ENCODE results near the gene SECISBP2L.
"Not testable (repeated sequence)": the region's sequence is repeated elsewhere in the genome, so short reads cannot be mapped to it uniquely, and the experiment has no call there.

Gene SECISBP2L

DNA sequence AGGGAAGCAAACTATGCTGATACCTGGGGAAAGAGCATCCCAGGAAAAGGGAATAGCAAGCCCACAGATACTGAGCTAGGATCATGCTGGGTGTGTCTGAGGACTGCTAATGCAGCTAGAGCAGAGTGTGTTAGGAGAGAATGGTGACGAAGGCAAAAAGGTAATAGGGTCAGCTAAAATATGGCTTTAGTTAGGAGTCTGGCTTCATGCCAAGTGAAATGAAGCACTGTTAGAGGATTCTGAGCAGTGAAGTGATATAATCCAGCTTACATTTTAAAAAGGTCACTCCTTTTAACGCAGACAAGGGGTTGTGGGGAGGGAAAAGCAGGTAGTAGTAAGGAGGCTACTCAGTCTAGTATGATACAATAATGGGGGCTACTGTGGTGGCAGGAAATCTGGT lies 30.4 kb downstream of the SECISBP2L start:
- H3K4me3 ChIP-seq (ENCODE audit: low read depth, low read length), result no peak overlapping the region

DNA sequence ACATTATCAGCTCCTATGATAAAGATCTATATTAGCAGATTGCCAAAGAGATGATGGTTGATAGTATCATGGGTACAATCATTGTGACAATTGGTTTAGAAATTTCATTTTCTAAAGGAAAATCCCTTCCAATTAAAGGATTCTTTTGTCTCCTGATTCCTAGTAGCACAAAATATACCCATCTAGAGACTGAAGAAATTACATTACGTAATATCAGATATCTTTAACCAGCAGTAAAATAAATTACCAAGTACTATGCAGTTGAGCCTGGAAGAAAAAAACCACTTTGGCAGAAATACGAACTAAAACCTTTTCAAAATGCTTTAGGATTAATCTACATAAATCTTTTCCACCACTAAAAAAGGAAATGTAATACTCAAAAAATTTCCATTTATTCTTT lies 46.9 kb downstream of the SECISBP2L start:
- no peak overlapping the region for H3K4me3 ChIP-seq (ENCODE audit: low read depth, low read length)

DNA sequence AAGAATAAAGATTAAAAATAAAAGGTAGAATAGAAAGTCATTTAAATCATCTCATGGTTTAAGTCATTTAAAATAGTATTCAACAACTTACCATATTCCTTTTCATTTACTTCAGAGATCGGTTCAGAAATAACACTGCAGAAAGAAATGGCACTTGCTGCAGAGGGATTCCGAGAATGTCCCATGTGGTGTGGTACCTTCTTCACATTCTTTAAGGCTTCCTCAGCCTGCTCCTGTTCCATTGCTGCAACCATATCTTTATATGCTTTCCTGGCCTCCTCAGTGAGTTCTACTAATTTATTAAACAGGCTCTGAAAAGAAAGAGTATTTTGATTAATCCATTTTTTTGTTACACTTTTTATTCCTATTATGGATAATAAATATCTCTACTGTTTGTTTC lies 50.0 kb downstream of the SECISBP2L start:
- no peak overlapping the region for H3K4me3 ChIP-seq (ENCODE audit: low read depth, low read length)

DNA sequence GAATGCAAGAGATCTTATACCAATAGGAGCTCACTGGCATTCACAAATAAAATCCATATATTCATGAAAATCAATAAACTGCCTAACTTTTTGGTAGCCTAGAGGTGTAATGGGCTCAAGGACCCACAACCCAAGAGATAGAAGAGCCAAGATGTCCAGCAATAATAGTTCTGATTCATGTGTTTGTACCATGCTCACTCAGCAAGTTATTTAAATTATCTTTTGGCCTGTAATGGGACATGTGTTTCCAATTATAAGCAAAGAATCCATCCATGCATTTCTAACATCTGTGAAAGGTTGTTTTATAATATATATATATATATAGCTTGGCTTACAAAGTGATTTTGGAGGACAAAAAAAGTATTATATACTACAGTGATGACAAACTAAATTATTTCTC lies 52.9 kb downstream of the SECISBP2L start:
- H3K4me3 ChIP-seq (ENCODE audit: low read depth, low read length), result no peak overlapping the region

DNA sequence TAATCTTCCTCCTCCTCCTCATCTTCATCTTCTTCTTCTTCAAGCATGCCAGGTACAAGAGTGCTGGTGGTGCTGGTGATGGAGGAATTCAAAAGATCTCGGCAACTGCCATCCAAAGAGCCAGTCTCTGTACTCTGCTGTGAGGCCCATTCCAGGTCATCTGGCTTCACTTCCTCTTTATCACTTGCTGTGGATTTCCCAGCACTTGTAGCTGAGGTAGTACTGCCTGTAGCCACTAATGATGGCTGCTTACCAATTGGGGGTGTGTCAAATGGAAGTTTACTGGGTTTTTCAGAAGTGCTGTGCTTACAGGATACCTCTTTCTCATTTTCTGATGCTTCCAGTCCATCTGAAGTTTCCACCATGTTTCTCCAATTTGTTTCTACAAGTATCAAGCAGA lies 53.7 kb downstream of the SECISBP2L start:
- H3K4me3 ChIP-seq (ENCODE audit: low read depth, low read length), result no peak overlapping the region

DNA sequence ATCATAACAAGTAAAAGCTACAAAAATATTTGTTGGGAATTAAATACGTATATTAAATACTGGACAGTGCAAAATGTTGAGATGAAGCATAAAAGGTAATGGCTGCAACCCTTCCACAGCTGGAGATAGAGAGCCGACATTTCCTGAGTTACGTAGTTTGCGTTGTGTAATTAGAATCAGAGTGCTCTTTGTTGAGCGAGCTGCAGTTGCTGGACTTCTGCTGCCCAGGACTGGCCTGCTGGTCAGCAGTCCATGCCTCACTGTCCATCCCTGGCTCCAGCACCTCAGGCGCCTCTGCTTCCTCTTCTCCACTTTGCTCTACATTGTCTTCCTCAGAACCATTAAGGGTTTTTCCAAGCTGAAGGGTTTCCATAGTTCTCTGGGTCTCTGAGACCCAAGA lies 54.1 kb downstream of the SECISBP2L start:
- no peak overlapping the region for H3K4me3 ChIP-seq (ENCODE audit: low read depth, low read length)

DNA sequence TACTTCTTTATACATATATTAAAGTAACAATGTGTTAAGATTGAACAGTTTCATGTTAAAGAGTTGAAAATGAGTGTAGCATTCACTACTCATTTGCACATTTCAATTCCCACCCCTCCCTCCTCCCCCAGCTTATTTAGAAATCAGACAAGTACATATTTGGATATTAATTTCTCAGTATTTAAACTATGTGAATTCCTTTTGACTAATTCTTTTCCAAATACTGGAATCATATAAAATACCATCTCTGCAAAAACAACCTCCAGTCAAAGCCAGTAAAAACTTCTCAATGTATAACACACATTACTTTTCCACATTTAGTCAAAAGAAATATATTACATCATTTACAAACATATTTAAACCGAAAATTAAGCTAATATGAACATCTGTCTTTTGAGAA lies 57.1 kb downstream of the SECISBP2L start:
- no peak overlapping the region for H3K4me3 ChIP-seq (ENCODE audit: low read depth, low read length)

DNA sequence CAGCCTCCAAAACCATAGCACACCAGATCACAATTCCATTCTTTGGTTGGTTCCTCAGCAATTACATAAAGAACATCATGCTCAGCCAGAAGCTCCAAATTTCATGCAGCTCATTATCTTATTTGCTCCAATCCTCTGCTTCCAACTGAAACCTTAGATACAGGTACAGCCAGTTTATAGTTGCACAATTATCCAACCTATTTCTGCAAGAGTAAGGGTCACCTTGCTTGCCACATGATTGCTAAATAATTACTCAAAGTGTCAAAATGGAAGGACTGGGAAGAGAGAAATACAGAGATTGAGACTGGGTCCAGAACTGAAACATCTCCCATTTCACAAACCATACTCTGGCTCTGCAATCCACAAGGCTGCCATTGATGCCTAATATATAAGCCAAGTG lies 59.1 kb downstream of the SECISBP2L start:
- H3K4me3 ChIP-seq (ENCODE audit: low read depth, low read length), result no peak overlapping the region

DNA sequence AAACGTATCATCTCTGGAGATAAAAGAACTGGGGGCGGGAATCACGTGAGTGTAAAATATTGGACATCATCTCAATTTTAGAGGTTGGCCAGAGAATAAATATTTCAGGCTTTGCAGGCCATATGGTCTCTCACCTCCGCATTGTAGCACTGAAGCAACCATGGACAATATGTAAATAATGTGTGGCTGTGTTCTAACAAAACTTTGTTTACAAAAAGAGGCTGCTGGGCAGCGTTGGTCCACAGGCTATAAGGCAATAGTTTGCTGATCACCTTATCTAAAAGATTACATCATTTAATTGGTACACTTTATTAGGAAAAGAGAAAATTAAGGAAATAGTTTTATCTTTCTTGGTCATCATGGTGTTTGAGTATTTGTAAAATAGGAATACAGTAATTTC lies 60.0 kb downstream of the SECISBP2L start:
- H3K4me3 ChIP-seq (ENCODE audit: low read depth, low read length), result no peak overlapping the region

DNA sequence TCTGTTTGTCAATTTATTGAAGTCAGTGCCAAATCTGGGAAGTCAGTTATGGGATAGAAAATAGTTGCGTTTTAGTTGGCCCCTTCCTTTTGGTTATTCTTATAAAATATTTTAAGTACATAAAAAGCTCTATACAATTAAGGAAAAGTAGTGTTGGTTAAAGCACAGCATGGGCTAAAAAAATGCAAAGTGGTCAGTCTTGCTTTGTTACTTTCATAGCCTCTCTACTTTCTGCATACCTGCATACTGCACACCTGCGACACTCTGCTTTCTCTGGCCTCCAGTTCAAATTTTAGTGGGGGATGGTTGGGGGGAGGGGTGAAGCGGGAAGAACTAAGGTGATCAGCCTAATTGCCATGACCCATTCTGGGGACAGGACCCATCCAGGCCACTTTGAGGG lies 60.7 kb downstream of the SECISBP2L start:
- H3K4me3 ChIP-seq (ENCODE audit: low read depth, low read length), result no peak overlapping the region

DNA sequence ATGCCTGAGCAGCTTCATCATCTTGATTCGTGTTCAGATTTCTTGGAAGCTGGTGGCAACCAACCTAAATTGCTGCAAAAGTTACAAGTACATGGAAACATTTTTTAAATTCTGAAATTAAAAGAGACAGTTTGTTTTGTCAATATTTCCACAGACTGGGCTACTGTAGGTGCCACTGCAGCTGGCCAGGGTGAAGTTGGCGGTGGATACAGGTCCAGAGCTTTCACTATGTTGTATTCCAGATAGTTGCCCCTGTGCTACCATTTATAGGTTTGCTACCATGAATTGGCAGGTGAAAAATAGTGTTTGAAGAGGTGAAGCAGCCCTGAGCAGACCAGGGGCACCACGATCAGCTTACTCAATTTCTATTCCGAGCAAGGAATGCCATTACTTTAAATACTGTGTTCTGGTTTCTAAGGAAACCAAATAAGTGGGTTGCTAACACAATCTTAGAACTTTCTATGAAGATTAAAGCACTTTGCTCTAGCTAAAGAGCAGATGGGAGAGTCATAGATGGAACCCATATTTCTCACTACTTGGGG lies 61.4 kb downstream of the SECISBP2L start:
- H3K4me3 ChIP-seq (ENCODE audit: low read depth, low read length), result no peak overlapping the region

DNA sequence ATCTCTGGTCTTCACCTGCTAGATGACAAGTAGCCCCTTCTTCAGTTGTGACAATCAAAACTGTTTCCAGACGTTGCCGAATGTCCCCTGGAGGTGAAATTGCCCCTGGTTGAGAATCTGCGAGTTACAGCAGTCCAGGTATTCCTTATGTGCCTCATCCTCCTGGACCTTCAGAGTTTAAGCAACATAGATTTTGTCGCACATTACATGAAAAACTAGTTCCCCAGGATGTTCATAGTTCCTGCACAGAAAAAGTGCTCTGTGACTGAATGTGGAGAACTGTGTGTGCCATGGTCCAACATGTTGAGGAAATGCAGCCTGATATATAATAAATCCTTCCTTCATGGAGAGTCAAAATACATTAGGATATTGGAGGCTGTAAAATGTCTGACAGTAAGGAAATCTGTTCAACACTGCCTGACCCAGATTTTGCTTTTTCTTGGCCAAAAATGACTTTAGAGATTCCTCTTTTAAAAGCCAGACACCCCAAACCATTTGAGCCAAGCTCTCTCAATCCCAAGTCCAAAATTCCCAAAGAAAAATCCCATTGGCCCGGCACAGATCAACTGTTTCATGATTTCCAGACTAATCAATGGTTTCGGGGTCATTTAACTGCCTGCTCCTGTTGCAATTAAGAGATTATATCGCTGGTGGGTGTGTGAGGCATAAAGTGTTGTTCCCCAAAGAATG lies 62.1 kb downstream of the SECISBP2L start:
- H3K4me3 ChIP-seq (ENCODE audit: low read depth, low read length), result no peak overlapping the region

DNA sequence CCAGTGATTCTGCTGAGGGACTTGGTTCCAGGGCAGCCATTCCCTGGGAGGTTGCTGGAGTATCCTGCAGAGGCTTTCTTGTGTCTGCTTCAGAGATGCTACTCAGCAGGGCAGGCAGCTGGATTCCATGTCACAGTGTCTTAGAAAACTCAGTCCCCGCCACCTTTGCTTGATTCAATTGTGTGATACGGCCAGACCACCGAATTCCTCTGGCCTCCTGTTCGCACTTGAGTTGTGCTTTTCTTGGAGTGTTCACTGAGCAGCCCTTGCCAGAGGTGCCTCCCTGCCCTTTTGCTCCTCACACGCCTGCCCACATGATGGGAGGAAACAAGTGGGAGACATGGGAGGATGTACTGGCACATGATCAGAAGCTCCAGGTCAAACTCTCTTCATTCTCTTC lies 62.9 kb downstream of the SECISBP2L start:
- no peak overlapping the region for H3K4me3 ChIP-seq (ENCODE audit: low read depth, low read length)

DNA sequence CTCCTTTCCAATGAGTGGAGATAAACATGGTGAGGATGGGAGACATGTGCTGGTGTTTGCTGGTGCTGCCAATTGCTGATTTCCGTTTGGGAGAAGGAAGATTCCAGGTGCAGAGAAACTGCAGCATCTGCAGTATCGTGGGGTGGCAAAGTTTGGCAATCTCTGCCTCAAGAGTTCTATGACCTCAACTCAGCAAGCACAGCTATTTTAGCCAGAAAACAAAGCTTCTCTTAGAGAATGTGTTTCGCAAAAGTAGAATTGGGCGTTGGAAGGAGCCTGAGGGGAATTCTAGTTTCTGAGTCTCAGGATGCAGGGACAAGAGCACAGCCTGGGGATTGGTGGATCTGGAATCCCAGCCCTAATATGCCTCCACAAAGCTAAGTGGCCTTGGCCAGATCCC lies 64.3 kb downstream of the SECISBP2L start:
- H3K4me3 ChIP-seq (ENCODE audit: low read depth, low read length), result no peak overlapping the region

DNA sequence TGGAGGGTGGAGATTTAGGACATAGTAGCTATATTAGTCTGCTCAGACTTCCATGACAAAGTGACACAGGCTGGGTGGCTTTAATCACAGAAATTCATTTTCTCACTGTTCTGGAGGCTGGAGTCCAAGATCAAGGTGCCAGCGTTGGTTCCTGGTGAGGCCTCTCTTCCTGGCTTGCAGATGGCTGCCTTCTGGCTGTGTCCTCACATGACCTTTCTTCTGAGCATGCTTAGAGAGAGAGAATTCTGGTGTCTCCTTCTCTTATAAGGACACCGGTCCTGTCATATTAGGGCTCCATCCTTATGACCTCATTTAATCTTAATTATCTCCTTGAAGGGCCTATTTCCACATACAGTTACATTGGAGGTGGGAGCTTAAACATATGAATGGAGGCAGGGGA lies 67.6 kb downstream of the SECISBP2L start:
- no peak overlapping the region for H3K4me3 ChIP-seq (ENCODE audit: low read depth, low read length)

DNA sequence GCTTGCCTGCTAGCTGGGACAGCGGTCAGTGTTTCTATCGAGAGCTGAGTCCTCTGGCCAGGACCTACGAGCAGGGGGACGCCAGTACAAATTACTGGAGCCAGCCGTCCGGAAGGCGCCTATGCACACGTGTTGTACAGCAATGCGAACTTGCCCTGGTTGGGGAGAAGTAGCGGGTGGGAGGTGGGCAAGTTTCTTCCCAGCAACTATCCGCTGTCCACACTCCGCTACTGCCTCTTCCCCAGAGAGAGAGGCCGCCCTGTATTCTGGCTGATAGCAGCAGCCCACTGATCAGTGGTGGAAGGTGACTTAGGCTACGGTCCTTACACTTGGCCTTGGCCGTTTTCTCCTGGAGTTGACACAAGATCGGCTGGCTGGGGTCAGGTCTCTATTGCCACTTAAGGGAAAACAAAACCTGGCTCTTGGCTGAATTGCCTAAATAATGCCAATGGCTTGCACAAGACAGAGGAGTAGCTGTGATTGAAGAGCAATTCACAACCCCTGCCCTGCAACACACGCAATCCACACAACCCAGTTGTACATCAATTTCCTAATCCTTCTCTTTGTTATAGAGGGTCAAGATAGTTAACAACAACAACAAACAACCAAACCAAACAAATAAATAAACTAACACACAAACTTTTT lies 69.7 kb downstream of the SECISBP2L start:
- peak overlapping the region; percentile 33 for H3K4me3 ChIP-seq (ENCODE audit: low read depth, low read length)

DNA sequence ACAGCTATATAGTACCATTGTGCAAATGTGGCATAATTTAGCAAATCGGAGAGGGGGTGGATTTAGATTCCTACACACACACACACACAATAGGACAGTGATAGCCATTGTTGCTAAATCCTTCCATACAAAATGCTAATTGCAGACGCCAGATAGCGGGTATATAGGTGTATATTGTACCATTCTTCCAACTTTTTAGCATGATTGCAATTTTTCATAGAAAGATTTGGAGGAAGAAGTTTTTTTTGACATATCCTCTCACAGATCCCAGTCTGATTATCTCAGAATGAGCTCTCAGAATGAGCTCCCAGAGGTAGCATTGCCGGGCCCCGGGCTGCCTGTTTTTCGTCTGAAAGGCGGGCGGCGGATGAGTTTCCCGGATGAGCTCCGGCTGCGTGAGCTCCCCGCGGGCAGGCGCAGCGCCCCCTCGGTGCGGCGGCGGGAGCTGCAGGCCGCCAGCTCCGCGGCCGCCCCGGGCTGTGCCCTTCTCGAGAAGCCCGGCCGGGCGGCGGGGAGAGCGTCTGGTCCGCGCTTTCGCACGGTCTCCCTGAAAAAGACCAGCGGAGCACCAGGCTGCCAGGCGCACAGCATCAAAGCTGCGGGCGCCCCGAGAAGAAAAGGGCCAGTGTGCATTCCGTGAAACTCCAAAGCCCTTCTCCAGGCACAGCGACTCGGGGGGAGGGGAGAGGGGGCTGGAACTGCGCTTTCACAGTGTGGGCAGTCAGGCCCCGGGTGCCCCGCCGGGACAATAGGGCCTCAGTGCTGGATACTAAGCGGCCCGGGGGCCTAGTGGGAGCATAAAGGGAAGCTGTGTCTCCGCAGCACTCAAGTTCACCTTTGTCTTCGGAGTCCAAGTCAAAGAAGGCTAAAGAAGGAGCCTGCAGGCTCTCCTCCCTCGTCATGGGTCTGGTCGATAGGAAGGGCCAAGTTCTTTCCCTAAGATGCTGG lies 70.5 kb downstream of the SECISBP2L start:
- peak overlapping the region; percentile 33 for H3K4me3 ChIP-seq (ENCODE audit: low read depth, low read length)

DNA sequence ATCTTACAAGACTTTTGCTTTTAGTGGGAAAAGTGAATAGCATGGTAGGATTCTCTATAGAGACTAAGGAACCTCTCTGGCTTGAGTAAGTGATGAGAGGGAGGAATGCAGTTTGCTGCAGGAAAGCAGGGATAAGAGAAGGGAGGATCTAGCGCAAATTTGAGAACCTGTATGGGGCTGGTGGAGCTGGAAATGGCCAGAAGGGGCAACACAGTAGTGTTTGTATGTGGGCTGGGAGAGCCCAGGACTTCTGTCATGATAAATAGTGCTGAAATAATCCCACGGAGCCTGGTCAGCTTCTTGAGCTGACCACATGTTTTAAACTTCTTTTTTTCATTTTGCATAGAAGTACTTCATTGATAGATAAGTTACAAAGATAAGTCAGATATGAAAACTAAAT lies 71.4 kb downstream of the SECISBP2L start:
- no peak overlapping the region for H3K4me3 ChIP-seq (ENCODE audit: low read depth, low read length)

DNA sequence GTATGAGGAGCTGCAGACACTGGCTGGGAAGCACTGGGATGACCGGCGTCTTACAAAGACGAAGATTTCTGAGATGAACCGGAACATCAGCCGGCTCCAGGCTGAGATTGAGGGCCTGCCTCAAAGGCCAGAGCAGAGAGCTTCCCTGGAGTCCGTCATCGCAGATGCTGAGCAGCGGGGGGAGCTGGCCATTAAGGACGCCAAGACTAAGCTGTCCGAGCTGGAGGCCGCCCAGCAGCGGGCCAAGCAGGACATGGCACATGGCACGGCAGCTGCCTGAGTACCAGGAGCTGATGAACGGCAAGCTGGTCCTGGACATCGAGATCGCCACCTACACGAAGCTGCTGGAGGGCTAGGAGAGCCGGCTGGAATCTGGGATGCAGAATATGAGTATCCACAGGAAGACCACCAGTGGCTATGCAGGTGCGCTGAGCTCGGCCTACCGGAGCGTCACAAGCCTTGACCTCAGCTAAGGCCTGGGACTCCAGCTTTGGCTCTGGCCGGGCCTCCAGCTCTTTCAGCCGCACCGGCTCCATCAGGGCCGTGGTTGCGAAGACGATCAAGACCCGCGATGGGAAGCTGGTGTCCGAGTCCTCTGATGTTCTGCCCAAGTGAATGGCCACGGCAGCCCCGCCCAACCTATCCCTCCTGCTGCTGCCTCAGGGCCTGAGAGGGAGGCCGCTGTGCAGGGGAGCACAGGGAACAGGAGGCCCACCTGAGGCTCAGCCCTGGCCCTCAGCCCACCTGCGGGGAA lies 73.3 kb downstream of the SECISBP2L start:
- H3K4me3 ChIP-seq (ENCODE audit: low read depth, low read length), result no peak overlapping the region

DNA sequence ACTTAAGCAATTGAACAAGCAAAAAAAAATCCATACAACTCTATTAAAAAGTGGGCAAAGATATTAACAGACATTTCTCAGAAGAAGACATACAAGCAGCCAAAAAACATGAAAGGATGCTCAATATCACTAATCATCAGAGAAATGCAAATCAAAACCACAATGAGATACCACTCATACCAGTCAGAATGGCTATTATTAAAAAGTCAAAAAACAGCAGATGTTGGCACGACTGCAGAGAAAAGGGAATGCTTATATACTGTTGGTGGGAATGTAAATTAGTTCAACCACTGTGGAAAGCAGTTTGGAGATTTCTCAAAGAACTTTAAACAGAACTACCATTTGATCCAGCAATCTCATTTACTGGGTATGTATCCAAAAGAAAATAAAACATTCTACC lies 75.3 kb downstream of the SECISBP2L start:
- not testable (repeated sequence) for H3K4me3 ChIP-seq (ENCODE audit: low read depth, low read length)

DNA sequence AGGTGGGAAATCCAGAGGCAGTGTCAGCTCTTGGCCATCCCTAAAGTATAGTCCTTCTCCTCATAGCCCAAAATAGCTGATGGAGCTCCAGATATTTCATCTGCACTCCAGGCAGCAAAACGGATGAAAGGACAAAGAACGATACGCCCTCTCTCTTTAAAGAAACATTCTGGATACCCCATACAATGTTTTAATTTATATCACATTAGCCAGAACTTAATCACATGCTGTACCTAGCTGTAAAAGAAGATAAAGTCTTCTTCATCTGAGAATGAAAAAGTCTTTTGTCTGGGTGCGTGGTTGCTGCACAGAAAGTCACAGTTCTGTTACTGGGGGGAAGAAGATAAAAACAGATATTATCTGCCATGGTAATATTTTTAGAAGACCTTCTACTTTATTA lies 78.2 kb downstream of the SECISBP2L start:
- no peak overlapping the region for H3K4me3 ChIP-seq (ENCODE audit: low read depth, low read length)

All from iPS-11a (cell line).